ENCODE results near the gene FAM120C.

The FAM120C gene

DNA sequence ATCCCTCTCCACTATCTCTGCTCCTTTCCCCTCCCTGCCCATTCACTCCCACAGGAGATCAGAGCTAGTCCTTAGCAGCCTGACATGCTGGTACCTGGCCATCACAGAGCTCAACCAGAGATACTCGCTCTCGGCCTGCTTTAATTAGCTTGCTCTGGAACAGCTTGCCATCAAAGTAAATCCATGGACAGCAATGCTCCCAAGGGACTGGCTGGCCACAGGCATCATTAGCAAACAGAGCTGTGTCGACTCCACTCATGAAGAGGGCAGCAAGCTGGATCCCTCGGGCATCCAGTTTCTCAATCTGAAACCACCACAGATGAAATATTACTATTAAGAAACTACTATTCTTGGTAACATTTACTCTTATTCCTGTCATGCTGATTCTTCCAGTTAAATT lies 95.4 kb downstream of the FAM120C start:
- DNase-seq (ENCODE audit: low spot score) = no peak
- TF ChIP-seq, protein P1, sequence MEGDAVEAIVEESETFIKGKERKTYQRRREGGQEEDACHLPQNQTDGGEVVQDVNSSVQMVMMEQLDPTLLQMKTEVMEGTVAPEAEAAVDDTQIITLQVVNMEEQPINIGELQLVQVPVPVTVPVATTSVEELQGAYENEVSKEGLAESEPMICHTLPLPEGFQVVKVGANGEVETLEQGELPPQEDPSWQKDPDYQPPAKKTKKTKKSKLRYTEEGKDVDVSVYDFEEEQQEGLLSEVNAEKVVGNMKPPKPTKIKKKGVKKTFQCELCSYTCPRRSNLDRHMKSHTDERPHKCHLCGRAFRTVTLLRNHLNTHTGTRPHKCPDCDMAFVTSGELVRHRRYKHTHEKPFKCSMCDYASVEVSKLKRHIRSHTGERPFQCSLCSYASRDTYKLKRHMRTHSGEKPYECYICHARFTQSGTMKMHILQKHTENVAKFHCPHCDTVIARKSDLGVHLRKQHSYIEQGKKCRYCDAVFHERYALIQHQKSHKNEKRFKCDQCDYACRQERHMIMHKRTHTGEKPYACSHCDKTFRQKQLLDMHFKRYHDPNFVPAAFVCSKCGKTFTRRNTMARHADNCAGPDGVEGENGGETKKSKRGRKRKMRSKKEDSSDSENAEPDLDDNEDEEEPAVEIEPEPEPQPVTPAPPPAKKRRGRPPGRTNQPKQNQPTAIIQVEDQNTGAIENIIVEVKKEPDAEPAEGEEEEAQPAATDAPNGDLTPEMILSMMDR (IDR thresholded peaks at IDR 0.05; ENCODE audit: extremely low read depth, missing control alignments) = no peak

DNA sequence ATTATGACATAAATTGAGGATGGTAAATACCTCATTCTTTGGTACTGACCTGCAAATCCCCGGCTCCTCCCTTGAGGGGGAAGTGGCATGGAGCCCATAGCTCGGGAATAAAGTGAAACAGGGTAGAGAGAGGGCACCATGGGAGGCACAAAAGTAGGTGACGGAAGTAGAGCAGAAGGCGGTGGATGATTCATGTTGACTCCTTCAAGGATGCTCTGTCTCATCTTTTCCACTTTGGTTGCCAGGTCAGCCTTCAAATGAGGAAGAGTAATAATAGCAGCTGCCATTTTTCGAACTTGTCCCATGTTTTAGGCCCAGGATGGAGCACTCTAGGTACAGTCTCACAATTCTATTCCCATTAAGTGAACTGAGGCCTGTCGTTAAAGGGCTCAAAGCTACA lies 97.4 kb downstream of the FAM120C start:
- TF ChIP-seq, protein P1 (IDR thresholded peaks at IDR 0.05; ENCODE audit: extremely low read depth, missing control alignments) = no peak
- no peak for DNase-seq (ENCODE audit: low spot score)

DNA sequence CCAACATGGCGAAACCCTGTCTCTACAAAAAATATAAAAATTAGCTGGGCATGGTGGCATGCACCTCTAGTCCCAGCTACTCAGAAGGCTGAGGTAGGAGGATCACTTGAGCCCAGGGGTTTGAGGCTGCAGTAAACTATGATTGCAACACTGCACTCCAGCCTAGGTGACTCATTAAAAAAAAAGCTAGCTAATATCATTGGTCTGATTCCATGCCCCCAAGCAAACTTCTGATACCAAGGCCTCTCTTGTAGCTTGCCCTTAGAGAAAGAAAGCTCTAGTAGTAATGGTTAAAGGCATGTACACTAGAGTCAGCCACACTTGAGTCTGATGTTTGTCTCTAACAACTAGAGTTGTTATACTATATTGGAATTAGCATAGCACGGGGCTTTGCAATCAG lies 106.2 kb downstream of the FAM120C start:
- no peak for DNase-seq (ENCODE audit: low spot score)
- TF ChIP-seq, protein P1 (IDR thresholded peaks at IDR 0.05; ENCODE audit: extremely low read depth, missing control alignments) = no peak

DNA sequence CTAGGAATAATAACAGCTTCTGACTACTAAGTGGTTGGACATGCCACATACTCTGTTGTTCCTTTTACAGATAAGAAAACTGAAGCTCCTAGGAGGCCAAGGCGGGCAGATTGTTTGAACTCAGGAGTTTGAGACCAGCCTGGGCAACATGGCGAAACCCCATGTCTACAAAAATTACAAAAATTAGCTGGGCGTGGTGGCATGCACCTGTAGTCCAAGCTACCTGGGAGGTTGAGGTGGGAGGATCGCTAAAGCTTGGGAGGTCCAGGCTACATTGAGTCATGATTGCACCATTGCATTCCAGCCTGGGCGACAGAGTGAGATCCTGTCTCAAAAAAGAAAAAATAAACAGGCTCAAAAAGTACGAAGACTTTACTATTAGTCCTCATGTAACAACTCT lies 108.2 kb downstream of the FAM120C start:
- no peak for DNase-seq (ENCODE audit: low spot score)
- TF ChIP-seq, protein P1 (IDR thresholded peaks at IDR 0.05; ENCODE audit: extremely low read depth, missing control alignments) = no peak

GRCh38 chrX:54067766-54068165 lies 115.3 kb downstream of the FAM120C start:
- DNase-seq (ENCODE audit: low spot score) = no peak
- TF ChIP-seq, protein P1 (IDR thresholded peaks at IDR 0.05; ENCODE audit: extremely low read depth, missing control alignments) = no peak

- no peak for DNase-seq (ENCODE audit: low spot score)
- TF ChIP-seq, protein P1 (IDR thresholded peaks at IDR 0.05; ENCODE audit: extremely low read depth, missing control alignments) = no peak
Observed at GRCh38 chrX:54066841-54067240, 116.2 kb downstream of the FAM120C start.

GRCh38 chrX:54064564-54064963 lies 118.5 kb downstream of the FAM120C start:
- TF ChIP-seq, protein P1 (IDR thresholded peaks at IDR 0.05; ENCODE audit: extremely low read depth, missing control alignments) = no peak
- DNase-seq (ENCODE audit: low spot score) = no peak
